GM13976 (cell line): ENCODE results near the gene OR10AD1.
"Not testable (repeated sequence)": the region's sequence is repeated elsewhere in the genome, so short reads cannot be mapped to it uniquely, and the experiment has no call there.

Source experiments
- DNase-seq: peaks from one replicate; pipeline ENCODE4 v3.0.0; 2012; ENCODE audit warnings: low spot score
- in situ Hi-C: fragments of 300-500 bp; cut with MboI; formaldehyde crosslinking; loops from one replicate; pipeline ENCODE4 v1.12.0; 2022; ENCODE audit warnings: low sequenced_read_pairs, mixed read lengths, inconsistent platforms; ENCODE audit not compliant: unreplicated experiment
- TF ChIP-seq, protein P1 (sequence below): IDR thresholded peaks from 2 replicates; pipeline ENCODE4 v1.5.1; 2012; ENCODE audit warnings: borderline replicate concordance, mild to moderate bottlenecking; ENCODE audit not compliant: insufficient read depth; ENCODE audit errors: extremely low read depth, missing control alignments, control extremely low read depth

Gene OR10AD1, protein sequence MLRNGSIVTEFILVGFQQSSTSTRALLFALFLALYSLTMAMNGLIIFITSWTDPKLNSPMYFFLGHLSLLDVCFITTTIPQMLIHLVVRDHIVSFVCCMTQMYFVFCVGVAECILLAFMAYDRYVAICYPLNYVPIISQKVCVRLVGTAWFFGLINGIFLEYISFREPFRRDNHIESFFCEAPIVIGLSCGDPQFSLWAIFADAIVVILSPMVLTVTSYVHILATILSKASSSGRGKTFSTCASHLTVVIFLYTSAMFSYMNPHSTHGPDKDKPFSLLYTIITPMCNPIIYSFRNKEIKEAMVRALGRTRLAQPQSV

DNA sequence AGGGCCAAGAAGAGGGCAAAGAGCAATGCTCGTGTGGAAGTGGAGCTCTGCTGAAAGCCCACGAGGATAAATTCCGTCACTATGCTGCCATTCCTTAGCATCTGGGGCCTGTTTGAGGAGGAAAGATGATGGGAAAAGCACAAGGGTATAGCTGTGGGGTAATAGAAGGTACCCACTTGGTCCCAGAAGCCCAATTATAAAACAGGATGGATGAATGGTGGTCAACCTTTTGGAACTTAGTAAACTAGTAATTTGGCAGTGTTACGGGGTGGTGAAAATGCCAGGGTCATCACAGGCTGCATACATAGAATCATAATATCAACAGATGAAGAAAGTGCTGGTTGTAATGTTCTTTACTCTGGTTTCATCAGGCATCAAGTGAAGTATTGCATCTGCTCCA is at the start of gene OR10AD1:
TSS of gene OR10AD1 (minus strand) at position 101 of the 400 bp plus-strand sequence. CDS start at position 101, 0 bp downstream.
- TF ChIP-seq, protein P1, sequence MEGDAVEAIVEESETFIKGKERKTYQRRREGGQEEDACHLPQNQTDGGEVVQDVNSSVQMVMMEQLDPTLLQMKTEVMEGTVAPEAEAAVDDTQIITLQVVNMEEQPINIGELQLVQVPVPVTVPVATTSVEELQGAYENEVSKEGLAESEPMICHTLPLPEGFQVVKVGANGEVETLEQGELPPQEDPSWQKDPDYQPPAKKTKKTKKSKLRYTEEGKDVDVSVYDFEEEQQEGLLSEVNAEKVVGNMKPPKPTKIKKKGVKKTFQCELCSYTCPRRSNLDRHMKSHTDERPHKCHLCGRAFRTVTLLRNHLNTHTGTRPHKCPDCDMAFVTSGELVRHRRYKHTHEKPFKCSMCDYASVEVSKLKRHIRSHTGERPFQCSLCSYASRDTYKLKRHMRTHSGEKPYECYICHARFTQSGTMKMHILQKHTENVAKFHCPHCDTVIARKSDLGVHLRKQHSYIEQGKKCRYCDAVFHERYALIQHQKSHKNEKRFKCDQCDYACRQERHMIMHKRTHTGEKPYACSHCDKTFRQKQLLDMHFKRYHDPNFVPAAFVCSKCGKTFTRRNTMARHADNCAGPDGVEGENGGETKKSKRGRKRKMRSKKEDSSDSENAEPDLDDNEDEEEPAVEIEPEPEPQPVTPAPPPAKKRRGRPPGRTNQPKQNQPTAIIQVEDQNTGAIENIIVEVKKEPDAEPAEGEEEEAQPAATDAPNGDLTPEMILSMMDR: no peak
- in situ Hi-C loops: no loop called here
- no peak for DNase-seq

DNA sequence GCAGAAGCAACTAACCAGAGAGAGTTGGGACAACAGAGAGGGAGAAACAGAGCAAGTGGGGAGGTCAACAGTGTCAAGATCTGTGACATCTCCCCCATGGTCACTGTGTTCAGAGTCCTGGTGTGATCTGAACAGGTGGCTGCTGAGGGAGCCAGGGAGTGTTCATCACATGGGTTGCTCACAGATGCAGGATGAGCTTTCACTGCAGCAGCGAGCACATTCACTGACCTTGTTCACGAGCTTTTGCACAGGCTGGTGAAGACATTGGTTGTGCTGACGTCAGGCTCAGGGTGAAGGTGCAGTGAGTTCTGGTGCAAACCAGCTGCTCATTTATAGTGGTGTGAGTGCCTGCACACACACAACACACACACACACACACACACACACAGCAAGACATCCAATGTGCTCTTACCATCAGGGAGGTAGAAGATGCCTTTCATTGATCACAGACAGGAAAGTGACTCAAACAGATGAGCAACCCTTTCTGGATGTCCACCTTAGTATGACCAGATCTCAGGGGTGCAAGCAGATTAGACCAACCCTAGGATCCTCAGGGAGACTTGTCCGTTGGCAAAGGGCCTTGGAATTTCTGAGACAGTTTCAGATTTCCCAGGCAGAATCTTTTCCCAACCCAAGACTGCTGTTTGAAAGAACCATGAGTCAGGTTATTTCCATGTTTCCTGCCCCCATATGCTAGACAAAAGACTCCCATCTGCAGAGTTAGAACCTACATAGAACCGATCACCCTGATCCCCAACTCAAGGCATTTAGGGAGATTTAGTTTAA is 44.3 kb upstream of the OR10AD1 start:
- TF ChIP-seq, protein P1: no peak
- in situ Hi-C loops: no loop called here
- DNase-seq: no peak

DNA sequence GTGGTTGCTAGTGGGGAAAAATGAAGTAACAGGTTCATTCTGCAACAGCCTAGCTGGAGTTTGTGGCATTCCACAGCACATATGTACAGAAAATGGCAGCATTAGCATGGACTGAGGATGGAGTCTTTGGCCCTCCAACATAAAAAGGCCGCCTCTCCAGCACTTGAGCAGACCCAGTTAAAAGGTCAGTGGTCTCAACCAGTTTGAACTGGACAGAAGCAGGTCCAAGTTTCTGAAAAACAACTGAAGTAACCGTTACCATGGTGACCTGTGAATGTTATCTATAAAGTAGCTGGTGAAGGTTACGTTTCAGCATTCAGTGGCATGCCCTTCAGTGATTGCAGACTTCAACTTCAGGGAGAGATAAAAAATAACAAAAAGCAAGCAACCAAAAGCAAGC is 34.1 kb upstream of the OR10AD1 start:
- TF ChIP-seq, protein P1: no peak

DNA sequence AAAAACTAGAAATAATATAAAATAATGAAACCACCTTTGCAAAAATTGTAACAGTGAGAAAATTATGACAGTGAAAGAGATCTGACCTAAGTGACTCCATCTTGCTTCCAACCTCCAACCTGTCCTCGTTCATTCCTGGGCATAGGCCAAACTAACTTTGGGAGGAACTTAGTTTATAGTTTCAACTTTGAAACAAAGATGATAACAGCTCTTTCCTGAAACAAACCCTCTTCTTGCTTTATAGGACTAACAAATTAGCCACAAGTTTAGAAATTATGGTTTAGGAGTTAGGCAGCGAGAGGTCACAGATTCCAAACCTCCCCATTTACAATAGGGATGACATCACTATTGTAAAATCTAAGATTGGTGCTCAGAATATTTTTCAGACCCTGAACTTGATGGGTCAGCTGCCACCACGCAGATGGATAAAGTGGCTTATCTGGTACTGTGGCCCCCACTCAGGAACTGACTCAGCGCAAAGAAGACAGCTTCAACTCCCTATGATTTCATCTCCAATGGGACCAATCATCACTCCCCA is 32.8 kb upstream of the OR10AD1 start:
- in situ Hi-C loops: no loop called here
- TF ChIP-seq, protein P1: no peak
- DNase-seq: no peak

More for the DNA sequence above, 34.1 kb upstream of the OR10AD1 start:
- in situ Hi-C loops: no loop called here
- no peak for DNase-seq

DNA sequence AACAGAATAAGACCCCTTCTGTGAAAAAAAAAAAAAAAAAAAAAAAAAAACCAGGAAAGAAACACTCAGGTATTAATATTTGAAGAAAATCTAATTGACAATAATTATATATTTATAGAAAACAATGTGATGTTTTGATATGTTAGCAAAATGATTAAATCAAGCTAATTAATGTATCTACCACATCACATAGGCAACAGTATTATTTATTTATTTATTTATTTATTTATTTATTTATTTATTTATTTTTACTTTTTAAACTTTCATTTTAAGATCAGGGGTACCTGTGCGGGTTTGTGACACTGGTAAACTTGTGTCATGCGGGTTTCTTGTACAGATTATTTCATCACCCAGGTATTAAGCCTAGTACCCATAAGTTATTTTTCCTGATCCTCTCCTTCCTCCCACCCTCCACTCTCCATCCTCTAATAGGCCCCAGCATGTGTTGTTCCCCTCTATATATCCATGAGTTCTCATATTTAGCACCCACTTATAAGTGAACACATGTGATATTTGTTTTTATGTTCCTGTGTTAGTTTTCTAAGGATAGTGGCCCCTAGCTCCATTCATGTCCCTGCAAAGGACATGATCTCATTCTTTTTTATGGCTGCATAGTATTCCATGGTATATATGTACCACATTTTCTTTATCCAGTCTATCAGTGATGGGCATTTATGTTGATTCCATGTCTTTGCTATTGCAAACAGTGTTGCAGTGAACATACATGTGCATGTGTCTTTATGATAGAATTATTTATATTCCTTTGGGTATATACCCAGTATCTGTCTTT is 28.3 kb upstream of the OR10AD1 start:
- in situ Hi-C loops, DNase-seq: not testable (repeated sequence)

DNA sequence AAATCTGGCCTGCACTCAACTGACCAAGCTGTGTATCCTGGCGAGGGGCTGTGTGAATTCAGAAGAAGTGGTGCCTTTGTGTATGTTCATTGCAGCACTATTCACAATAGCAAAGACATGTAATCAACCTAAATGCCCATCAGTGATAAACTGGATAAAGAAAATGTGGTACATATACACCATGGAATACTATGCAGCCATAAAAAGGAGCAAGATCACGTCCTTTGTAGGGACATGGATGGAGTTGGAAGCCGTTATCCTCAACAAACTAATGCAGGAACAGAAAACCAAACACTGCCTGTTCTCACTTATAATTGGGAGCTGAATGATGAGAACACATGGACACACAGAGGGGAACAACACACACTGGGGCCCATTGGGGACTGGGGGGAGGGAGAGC is 21.4 kb upstream of the OR10AD1 start:
- in situ Hi-C loops, DNase-seq: not testable (repeated sequence)

DNA sequence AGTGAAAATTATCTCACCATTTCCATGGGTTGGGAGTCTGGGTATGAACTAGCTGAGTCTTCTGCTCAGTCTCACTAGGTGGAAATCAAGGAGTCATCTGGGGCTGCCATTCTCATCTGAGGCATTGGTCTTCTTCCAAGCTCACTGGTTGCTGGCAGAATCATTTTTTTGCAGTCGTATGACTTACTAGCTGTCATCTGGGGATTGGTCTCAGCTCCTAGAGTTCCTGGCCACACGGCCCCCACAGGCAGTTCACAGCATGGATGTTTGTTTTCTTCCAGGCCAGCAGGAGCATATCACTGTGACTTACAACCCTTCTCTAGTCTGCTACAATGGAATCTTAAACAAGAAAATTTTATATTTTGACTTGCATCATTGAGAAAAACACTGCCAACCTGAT is 18.6 kb upstream of the OR10AD1 start:
- no peak for DNase-seq
- in situ Hi-C loops: no loop called here
- TF ChIP-seq, protein P1: no peak
